ENCODE measurements around the gene ALOX12B. TPM values are rescaled to one million over a fixed set of nuclear protein-coding genes. Genes with fewer than 3 reads are reported as not detected.
"Not testable (repeated sequence)": the region's sequence is repeated elsewhere in the genome, so short reads cannot be mapped to it uniquely, and the experiment has no call there.

ALOX12B gene
- total and polyA plus RNA-seq, 8 donors: 0.88 TPM; not detected in 7

- H3K9me3 ChIP-seq: no peaks in the 10 kb centered on the region
- intact Hi-C loops (cut with DNase I; ENCODE audit: low total_unique reads): no loop called here
- 42 to 64% (median 53%) methylated on average over 1 of the region's 1 CpG for WGBS, 5 donors
- H3K27me3 ChIP-seq: peaks cover 0 to 58% (median 0%) of the 10 kb centered on the region in 3 donors
- no peak overlapping the region for H3K27ac ChIP-seq
- no peak overlapping the region for H3K4me3 ChIP-seq
- no peak for DNase-seq
- TF ChIP-seq POLR2A (IDR thresholded peaks at IDR 0.05): no peak
- no peak for TF ChIP-seq CTCF (IDR thresholded peaks at IDR 0.05)
- TF ChIP-seq POLR2AphosphoS5 (IDR thresholded peaks at IDR 0.05): no peak
- TF ChIP-seq EP300 (IDR thresholded peaks at IDR 0.05): no peak
- H3K36me3 ChIP-seq: no peaks in the 10 kb centered on the region
- H3K4me1 ChIP-seq: peaks cover 0 to 7% (median 3%) of the 10 kb centered on the region in 4 donors
These were observed 55.6 kb downstream of the ALOX12B start for GRCh38 chr17:8031950-8032349.

DNA sequence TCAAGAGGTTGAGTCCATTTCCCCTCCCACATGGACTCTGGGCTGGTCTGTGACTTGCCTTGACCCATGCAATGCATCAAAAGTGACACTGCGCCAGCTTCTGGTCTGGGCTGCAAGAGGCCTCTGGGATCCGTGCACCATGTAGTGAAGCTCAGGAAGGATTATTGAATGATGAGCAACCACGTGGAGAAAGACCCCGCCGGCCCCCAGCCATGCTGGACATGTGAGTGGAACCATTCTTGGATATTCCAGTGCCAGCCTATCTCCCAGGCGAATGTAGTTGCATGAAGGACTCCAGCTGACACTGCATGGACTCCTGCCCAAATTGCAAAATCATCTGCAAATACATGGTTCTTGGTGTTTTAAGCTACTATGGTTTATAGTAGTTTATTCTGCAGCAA is 56.3 kb downstream of the ALOX12B start:
- intact Hi-C loops (cut with DNase I; ENCODE audit: low total_unique reads): no loop called here
- Histone ChIP-seq H3K27ac (no peak overlapping the region), H3K27me3 (peaks cover 0 to 58% (median 0%) of the 10 kb centered on the region in 3 donors), H3K36me3 (no peaks in the 10 kb centered on the region), H3K9me3 (no peaks in the 10 kb centered on the region), H3K4me1 (peaks cover 0 to 7% (median 3%) of the 10 kb centered on the region in 4 donors), H3K4me3 (no peak overlapping the region)
- WGBS, 5 donors: 71 to 79% (median 73%) methylated on average over 6 of the region's 6 CpGs
- no peak for DNase-seq
- TF ChIP-seq POLR2A (IDR thresholded peaks at IDR 0.05) (no peak), CTCF (IDR thresholded peaks at IDR 0.05) (no peak), EP300 (IDR thresholded peaks at IDR 0.05) (no peak), POLR2AphosphoS5 (IDR thresholded peaks at IDR 0.05) (no peak)

DNA sequence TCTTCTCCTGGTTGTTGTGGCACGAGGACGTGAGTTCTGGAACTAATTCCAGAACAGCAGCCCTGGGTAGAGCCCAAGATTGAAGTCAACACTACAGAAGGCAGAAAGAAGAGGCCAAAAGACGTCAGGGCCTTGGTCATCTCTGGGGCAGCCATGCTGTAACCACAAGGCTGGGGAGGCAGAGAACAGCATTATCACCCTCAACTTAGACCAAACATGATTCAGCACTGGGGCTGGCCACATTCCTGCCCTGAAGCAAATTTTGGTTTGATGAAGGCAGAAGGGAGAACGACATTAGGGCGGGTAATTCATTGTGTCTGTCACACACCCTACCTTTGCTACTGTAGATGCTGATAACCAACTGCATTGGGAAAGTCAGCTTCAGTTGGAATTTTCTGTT is 58.4 kb downstream of the ALOX12B start:
- intact Hi-C loops (cut with DNase I; ENCODE audit: low total_unique reads): no loop called here
- Histone ChIP-seq H3K27ac (no peak overlapping the region), H3K27me3 (peaks cover 0 to 53% (median 0%) of the 10 kb centered on the region in 3 donors), H3K9me3 (no peaks in the 10 kb centered on the region), H3K36me3 (no peaks in the 10 kb centered on the region), H3K4me3 (no peak overlapping the region), H3K4me1 (peaks cover 0 to 6% (median 2%) of the 10 kb centered on the region in 4 donors)
- DNase-seq: no peak
- TF ChIP-seq POLR2AphosphoS5 (IDR thresholded peaks at IDR 0.05) (no peak), EP300 (IDR thresholded peaks at IDR 0.05) (no peak), CTCF (IDR thresholded peaks at IDR 0.05) (no peak), POLR2A (IDR thresholded peaks at IDR 0.05) (no peak)
- WGBS, 5 donors: 62 to 72% (median 64%) methylated on average over 5 of the region's 5 CpGs

DNA sequence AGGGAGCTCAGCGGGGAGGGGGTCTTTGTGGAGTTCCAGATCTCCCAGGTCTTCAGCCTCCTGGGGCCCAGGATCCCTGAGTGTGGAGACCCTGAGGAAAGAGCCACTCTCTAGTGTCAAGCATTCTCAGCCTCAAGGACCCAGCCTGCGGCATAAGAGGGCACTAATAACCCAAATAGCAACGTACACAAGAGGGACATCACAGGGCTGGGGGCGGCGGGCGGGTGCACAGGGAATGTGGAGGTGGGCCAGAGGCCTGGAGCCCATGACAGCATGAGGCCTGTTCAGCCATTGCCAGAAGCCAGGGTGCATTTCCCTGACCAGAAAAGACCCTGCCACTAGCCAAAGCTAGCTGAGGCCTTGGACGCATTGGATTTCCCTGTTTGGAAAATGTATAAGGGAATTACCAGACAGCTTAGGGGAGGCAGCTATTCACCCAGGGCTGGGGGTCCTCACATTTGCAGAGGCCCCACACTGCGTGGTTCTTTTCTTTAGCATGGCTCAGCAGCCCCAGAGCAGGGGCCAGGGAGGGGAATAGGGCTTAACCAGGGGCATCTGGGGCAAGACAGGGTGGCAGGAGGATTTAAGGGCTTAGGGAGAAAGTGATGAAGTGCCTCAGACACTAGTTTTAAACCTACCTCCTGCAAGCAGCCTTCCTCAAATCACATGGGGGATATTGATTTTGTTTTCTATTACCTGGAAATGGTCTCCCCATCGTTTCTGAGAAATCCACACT is 62.2 kb downstream of the ALOX12B start:
- no peak for DNase-seq
- no peaks in the 10 kb centered on the region for H3K36me3 ChIP-seq
- intact Hi-C loops (cut with DNase I; ENCODE audit: low total_unique reads): no loop called here
- no peaks in the 10 kb centered on the region for H3K4me1 ChIP-seq
- H3K4me3 ChIP-seq: no peak overlapping the region
- H3K27me3 ChIP-seq: peaks cover 0 to 29% (median 0%) of the 10 kb centered on the region in 3 donors
- 82 to 92% (median 91%) methylated on average over 9 of the region's 9 CpGs for WGBS, 5 donors
- no peaks in the 10 kb centered on the region for H3K9me3 ChIP-seq
- TF ChIP-seq POLR2A (IDR thresholded peaks at IDR 0.05): no peak
- no peak for TF ChIP-seq EP300 (IDR thresholded peaks at IDR 0.05)
- TF ChIP-seq CTCF (IDR thresholded peaks at IDR 0.05): no peak
- no peak for TF ChIP-seq POLR2AphosphoS5 (IDR thresholded peaks at IDR 0.05)
- no peak overlapping the region for H3K27ac ChIP-seq

- H3K4me1 ChIP-seq; H3K4me3 ChIP-seq; H3K27ac ChIP-seq; H3K9me3 ChIP-seq; DNase-seq; intact Hi-C loops (cut with DNase I; ENCODE audit: low total_unique reads); H3K36me3 ChIP-seq: not testable (repeated sequence)
- peaks cover 0 to 26% (median 0%) of the 10 kb centered on the region in 3 donors for H3K27me3 ChIP-seq
- 74 to 85% (median 79%) methylated on average over 6 of the region's 6 CpGs for WGBS, 5 donors
These were observed 63.4 kb downstream of the ALOX12B start for GRCh38 chr17:8024161-8024560.

All from stomach (tissue), 9 donors.